ENCODE data around the gene LRBA.
"Not testable (repeated sequence)": the region's sequence is repeated elsewhere in the genome, so short reads cannot be mapped to it uniquely, and the experiment has no call there.

Gene LRBA, protein sequence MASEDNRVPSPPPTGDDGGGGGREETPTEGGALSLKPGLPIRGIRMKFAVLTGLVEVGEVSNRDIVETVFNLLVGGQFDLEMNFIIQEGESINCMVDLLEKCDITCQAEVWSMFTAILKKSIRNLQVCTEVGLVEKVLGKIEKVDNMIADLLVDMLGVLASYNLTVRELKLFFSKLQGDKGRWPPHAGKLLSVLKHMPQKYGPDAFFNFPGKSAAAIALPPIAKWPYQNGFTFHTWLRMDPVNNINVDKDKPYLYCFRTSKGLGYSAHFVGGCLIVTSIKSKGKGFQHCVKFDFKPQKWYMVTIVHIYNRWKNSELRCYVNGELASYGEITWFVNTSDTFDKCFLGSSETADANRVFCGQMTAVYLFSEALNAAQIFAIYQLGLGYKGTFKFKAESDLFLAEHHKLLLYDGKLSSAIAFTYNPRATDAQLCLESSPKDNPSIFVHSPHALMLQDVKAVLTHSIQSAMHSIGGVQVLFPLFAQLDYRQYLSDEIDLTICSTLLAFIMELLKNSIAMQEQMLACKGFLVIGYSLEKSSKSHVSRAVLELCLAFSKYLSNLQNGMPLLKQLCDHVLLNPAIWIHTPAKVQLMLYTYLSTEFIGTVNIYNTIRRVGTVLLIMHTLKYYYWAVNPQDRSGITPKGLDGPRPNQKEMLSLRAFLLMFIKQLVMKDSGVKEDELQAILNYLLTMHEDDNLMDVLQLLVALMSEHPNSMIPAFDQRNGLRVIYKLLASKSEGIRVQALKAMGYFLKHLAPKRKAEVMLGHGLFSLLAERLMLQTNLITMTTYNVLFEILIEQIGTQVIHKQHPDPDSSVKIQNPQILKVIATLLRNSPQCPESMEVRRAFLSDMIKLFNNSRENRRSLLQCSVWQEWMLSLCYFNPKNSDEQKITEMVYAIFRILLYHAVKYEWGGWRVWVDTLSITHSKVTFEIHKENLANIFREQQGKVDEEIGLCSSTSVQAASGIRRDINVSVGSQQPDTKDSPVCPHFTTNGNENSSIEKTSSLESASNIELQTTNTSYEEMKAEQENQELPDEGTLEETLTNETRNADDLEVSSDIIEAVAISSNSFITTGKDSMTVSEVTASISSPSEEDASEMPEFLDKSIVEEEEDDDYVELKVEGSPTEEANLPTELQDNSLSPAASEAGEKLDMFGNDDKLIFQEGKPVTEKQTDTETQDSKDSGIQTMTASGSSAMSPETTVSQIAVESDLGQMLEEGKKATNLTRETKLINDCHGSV (N-terminal part only)

GRCh38 chr4:151014521-151015458 is at the start of gene LRBA:
Gene LRBA (minus strand): TSS chr4:151015284. CDS start chr4:151014642, 642 bp downstream.
- DNase-seq: peak; percentile 83

DNA sequence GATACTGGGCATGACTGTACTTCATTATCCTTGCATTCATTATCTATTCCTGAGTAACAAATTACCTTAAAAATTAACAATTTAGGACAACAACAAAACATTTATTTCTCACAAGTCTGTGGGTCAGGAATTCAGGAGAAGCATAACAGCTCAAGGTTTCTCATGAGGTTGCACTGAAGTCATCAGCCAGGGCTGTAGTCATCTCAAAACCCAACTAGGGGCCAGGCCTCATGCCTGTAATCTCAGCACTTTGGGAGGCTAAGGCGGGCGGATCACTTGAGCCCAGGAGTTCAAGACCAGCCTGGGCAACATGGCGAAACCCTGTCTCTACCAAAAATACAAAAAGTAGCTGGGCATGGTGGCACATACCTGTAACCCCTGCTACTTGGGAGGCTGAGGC is 48.1 kb upstream of the LRBA start:
- not testable (repeated sequence) for DNase-seq

GRCh38 chr4:151055539-151055938 is 40.5 kb upstream of the LRBA start:
- DNase-seq: no peak

GRCh38 chr4:151052785-151053184 is 37.7 kb upstream of the LRBA start:
- DNase-seq: no peak

GRCh38 chr4:151049430-151049884 is 34.4 kb upstream of the LRBA start:
- no peak for DNase-seq

DNA sequence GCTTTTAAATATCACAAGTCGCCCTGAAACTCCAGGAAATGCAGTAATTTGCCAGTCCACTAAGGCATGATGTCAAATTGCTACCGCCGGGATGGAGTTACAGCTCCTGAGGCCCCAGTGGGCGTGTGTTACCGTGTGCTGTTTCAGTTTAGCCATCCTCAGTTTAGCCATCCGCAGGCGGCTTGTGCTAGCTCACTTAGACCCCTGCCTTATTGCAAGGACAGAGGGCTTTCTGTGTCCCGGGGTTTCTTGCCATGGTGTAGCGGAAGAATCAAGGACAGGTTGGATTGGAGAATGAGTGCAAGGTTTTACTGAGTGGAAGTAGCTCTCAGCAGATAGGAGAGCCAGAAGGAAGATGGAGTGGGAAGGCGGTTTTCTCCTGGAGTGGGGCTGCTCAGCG is 33.8 kb upstream of the LRBA start:
- no peak for DNase-seq

- DNase-seq: no peak
Observed at GRCh38 chr4:151046609-151047008, 31.5 kb upstream of the LRBA start.

DNA sequence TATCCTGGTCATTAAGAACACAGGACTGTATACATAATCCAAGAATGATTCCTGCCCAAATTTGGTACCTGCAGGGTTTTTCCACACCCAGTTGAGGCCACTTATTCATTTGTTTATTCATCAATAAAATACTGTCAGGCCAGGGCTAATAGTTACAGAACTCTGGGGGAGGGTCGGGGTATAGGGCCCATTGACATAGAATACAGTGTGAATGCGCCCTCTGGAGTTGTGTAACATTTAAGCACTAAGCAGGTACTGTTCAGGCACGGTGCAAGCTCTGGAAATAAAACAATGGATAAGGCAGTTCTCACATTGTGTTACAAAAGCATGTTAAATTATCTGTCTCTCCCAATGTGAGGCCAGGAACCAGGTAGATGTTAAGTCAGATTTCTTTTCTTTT is 30.8 kb upstream of the LRBA start:
- DNase-seq: peak in 1 of 2 donors; percentile 8

GRCh38 chr4:151043803-151044515 is 28.9 kb upstream of the LRBA start:
- no peak for DNase-seq

DNA sequence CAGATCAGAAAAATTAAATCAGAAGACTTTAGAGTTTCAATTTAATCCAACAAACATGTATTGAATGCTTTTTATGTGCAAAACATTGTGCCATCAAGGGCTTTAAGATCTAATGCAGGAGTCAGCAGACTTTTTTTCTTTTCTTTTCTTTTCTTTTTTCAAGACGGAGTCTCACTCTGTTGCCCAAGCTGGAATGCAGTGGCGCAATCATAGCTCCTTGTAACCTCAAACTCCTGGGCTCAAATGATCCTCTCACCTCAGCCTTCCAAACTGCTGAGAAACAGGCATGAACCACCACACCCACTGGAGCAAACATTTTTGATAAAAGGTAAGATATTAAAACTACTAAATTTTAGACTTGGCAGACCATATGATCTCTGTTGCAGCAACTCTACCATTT is 24.6 kb upstream of the LRBA start:
- no peak for DNase-seq

DNA sequence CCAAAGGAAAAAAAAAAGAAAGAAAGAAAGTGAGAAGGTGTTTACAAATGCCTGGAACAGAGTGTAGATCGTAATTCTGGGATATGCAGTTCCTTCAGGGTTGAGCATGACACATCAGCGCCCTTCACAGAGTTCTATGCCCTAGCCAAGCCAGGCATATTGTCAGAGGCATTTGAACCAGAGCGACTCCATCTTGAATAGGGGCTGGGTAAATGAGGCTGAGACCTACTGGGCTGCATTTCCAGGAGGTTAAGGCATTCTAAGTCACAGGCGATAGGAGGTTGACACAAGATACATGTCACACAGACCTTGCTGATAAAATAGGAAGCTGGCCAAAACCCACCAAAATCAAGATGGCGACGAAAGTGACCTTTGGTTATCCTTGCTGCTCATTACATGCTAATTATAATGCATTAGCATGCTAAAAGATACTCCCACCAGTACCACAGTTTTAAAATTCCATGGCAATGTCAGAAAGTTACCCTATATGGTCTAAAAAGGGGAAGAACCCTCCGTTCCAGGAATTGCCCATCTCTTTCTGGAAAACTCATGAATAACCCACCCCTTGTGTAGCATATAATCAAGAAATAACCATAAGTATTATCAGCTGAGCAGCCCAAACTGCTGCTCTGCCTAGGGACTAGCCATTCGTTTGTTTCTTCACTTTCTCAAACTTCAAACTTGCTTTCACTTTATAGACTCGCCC is 23.5 kb upstream of the LRBA start:
- no peak for DNase-seq

GRCh38 chr4:151035911-151036310 is 20.8 kb upstream of the LRBA start:
- DNase-seq: no peak

DNA sequence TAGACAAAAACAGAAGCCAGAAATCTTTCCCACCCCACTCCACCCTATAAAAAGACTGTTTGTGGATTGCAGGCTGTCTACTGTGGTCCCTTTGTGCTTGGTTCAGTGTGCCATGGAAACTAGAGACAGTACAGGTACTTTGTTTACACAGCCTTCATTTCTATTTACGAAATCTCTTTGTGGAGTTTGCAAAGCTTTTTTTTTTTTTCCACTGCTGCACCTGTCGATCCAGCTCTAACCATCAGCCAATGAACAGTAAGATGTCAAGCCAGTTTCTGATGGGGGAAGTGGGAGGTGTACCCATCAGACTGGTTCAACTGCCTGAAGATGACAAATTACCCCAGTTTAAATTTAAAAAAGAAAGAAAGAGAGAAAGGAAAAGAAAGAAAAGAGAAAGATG is 20.2 kb upstream of the LRBA start:
- DNase-seq: no peak

DNA sequence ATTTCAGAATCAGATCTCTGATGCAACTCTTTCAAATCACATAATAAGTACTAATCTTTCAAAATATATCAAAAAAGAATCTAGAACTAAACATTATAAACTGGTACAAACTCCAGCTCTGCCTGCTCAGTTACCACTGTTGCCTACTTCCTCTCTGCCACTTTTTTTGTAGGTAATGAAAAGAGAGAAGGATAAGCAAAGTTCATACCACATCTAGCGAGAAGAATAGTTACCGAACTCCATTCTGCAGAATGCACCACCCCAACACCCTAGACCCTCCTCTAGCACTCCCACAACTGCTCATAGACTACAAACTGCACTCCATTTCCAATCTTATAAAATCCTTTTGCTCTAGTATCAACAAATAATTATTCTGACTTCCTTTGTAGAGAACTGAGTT is 19.7 kb upstream of the LRBA start:
- no peak for DNase-seq

DNA sequence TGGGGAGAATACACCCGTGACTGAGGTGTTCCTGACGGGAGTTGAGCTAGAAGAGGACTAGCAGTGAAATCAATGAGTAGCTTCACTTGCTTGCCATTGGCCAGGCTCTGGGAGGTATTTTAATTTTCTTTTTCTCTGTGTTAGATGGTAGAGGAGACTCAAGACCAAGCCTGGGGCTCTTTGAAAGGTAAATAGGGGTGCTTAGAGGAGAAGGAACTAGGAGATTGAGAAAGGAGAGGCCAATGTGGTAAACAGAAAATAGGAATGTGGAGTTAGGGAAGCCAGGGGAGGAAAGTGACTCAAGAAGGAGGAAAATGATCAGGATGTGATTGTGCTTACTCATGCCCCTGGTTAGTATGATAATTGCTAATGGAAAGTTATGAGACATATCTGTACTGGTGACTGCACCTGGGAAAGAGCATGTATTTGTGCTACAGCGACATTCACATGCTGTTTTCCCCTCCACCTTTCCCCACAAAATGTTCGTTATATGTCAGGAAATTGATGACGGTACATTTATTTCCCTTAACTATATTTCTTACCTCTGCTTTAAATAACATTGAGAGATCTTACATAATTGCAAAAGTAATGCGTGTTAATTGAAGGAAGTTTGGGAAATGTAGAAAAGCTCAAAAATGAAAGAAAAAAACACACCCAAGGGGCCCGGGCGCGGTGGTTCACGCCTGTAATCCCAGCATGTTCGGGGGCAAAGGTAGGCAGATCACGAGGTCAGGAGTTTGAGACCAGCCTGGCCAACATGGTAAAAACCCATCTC is 16.9 kb upstream of the LRBA start:
- DNase-seq: peak in 1 of 2 donors; percentile 3

GRCh38 chr4:151029537-151029936 is 14.5 kb upstream of the LRBA start:
- DNase-seq: no peak

GRCh38 chr4:151029006-151029405 is 13.9 kb upstream of the LRBA start:
- not testable (repeated sequence) for DNase-seq

DNA sequence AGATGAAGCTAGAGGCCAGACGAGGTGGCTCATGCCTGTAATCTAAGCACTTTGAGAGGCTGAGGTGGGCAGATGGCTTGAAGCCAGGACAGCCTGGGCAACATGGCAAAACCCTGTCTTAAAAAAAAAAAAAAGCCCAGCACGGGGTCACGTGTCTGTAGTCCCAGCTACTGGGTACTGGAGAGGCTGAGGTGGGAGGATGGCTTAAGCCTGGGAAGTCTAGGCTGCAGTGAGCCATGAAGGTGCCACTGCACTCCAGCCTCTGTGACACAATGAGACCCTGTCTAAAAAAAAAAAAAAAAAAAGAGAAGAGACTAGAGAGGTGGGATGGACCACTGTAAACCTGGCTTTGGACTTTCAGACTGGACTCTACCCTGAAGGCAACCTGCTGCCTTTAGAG is 10.7 kb upstream of the LRBA start:
- no peak for DNase-seq

DNA sequence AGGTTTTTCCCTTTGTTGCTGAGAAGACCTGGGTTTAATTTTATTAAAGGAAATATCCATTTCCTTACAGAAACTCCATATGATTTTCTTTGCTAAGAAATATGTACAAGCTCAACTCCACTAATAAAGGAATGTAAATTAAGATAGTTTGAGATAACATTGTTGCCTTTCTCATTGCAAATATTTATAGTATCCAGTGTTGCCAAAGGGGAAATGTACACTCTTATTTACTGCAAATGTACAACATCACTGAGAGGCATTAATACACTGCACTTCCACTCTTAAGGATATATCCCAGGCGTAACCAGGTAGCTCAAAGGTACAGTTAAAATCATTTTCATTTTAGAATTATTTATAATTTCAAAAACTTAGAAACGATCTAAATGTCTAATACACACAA is 7.5 kb upstream of the LRBA start:
- no peak for DNase-seq

Measured in activated CD4-positive, alpha-beta T cell treated with anti-CD3 and anti-CD28 coated beads for 4 hours (primary cell).